Peyer's patch (tissue), 4 donors: ENCODE data around the gene PPP1R13L.

ENCODE experiments used
- CTCF ChIP-seq, 6 experiments: fragments of 450-650 bp in 4 of 6; fragments of 200-600 bp in 2 of 6; sonication (generic) in 1 of 6; IDR thresholded peaks; one replicate each; pipeline ENCODE4 v1.5.1; 2017 to 2019; ENCODE audit warnings: antibody characterized with exemption in 6 of 6, mild to moderate bottlenecking in 3 of 6, moderate library complexity in 1 of 6
- POLR2A ChIP-seq, 2 donors: fragments of 450-650 bp; IDR thresholded peaks; one replicate each; pipeline ENCODE4 v1.5.1; 2017; ENCODE audit warnings: antibody characterized with exemption in 2 of 2, mild to moderate bottlenecking in 2 of 2, moderate library complexity in 2 of 2

- TF ChIP-seq CTCF (IDR thresholded peaks at IDR 0.05) (no peak), POLR2A (IDR thresholded peaks at IDR 0.05) (no peak)
These were observed 48.0 kb downstream of the PPP1R13L start for GRCh38 chr19:45356760-45357444.
